Trophoblast cell (in vitro differentiated cells and primary cell): ENCODE results near the gene IQCH.

Experiments used
- DNase-seq, 2 donors: peaks; one replicate each; pipeline ENCODE4 v3.0.0-alpha.2; 2016
- H2AFZ ChIP-seq: 2 replicates; pipeline ENCODE4 v1.6.1; 2013; ENCODE audit warnings: low read length, moderate library complexity, mild to moderate bottlenecking; ENCODE audit not compliant: insufficient read depth, poor library complexity
- H2AK5ac ChIP-seq: 2 replicates; pipeline ENCODE4 v1.6.1; 2013; ENCODE audit warnings: mild to moderate bottlenecking, low read length
- H2BK120ac ChIP-seq: 2 replicates; pipeline ENCODE4 v1.6.1; 2013; ENCODE audit warnings: low read length, mild to moderate bottlenecking, moderate library complexity; ENCODE audit not compliant: insufficient read depth, poor library complexity
- H2BK12ac ChIP-seq: 2 replicates; pipeline ENCODE4 v1.6.1; 2013; ENCODE audit warnings: mild to moderate bottlenecking, low read length, moderate library complexity
- H2BK5ac ChIP-seq: 2 replicates; pipeline ENCODE4 v1.6.1; 2013; ENCODE audit warnings: low read length, low read depth, moderate library complexity, mild to moderate bottlenecking; ENCODE audit not compliant: poor library complexity
- H3K14ac ChIP-seq: 2 replicates; pipeline ENCODE4 v1.6.1; 2013; ENCODE audit warnings: mild to moderate bottlenecking, low read length
- H3K18ac ChIP-seq: 2 replicates; pipeline ENCODE4 v1.6.1; 2013; ENCODE audit warnings: mild to moderate bottlenecking, low read length
- H3K23ac ChIP-seq: 2 replicates; pipeline ENCODE4 v1.6.1; 2013; ENCODE audit warnings: low read length
- H3K27ac ChIP-seq: 2 replicates; pipeline ENCODE4 v1.5.1; 2013; ENCODE audit warnings: low read depth, mild to moderate bottlenecking, inconsistent platforms, low read length, moderate library complexity
- H3K27me3 ChIP-seq: 2 replicates; pipeline ENCODE4 v1.6.1; 2013; ENCODE audit warnings: inconsistent platforms, mild to moderate bottlenecking, low read length, moderate library complexity; ENCODE audit not compliant: insufficient read depth
- H3K36me3 ChIP-seq, 2 experiments: 1 replicate in 1 of 2; 2 replicates in 1 of 2; pipeline ENCODE4 v1.6.1; 2013; ENCODE audit warnings: low read length in 2 of 2, mild to moderate bottlenecking in 2 of 2, moderate library complexity in 1 of 2; ENCODE audit not compliant: insufficient read depth in 2 of 2, control insufficient read depth in 1 of 2
- H3K4ac ChIP-seq: 2 replicates; pipeline ENCODE4 v1.6.1; 2013; ENCODE audit warnings: low read depth, mild to moderate bottlenecking, low read length, moderate library complexity
- H3K4me1 ChIP-seq, 2 experiments: 1 replicate in 1 of 2; 2 replicates in 1 of 2; pipeline ENCODE4 v1.6.1; 2013; ENCODE audit warnings: low read length in 2 of 2, mild to moderate bottlenecking in 2 of 2, moderate library complexity in 1 of 2; ENCODE audit not compliant: insufficient read depth in 2 of 2, control insufficient read depth in 1 of 2
- H3K4me2 ChIP-seq: 2 replicates; pipeline ENCODE4 v1.6.1; 2013; ENCODE audit warnings: inconsistent platforms, mild to moderate bottlenecking, low read length, moderate library complexity
- H3K4me3 ChIP-seq: 2 replicates; pipeline ENCODE4 v1.5.1; 2013; ENCODE audit warnings: mild to moderate bottlenecking, low read depth, low read length, inconsistent platforms
- H3K79me1 ChIP-seq: one replicate; pipeline ENCODE4 v1.6.1; 2013; ENCODE audit warnings: low read length
- H3K79me2 ChIP-seq: 2 replicates; pipeline ENCODE4 v1.6.1; 2013; ENCODE audit warnings: low read length, mild to moderate bottlenecking; ENCODE audit not compliant: control insufficient read depth, insufficient read depth, poor library complexity
- H3K9ac ChIP-seq: 2 replicates; pipeline ENCODE4 v1.6.1; 2013; ENCODE audit warnings: mild to moderate bottlenecking, low read length
- H3K9me3 ChIP-seq: 2 replicates; pipeline ENCODE4 v1.6.1; 2013; ENCODE audit warnings: low read depth, mild to moderate bottlenecking, control low read depth, inconsistent platforms, low read length; ENCODE audit not compliant: insufficient read depth
- H4K12ac ChIP-seq: 2 replicates; pipeline ENCODE4 v1.6.1; 2013; ENCODE audit warnings: low read depth, mild to moderate bottlenecking, low read length, moderate library complexity
- H4K8ac ChIP-seq: 2 replicates; pipeline ENCODE4 v1.6.1; 2013; ENCODE audit warnings: low read depth, mild to moderate bottlenecking, low read length, moderate library complexity
- H4K91ac ChIP-seq: one replicate; pipeline ENCODE4 v1.6.1; 2013; ENCODE audit warnings: low read depth, mild to moderate bottlenecking, low read length, moderate library complexity
- WGBS: extraction: QIAGEN DNeasy Blood & Tissue Kit; methylation state at CpG from one replicate; pipeline ENCODE4 v1.1.7; 2013; ENCODE audit warnings: missing lambda C conversion rate; ENCODE audit not compliant: insufficient read length, insufficient coverage; ENCODE audit errors: extremely low coverage; 5-methylcytosine and 5-hydroxymethylcytosine counted together

Gene IQCH

DNA sequence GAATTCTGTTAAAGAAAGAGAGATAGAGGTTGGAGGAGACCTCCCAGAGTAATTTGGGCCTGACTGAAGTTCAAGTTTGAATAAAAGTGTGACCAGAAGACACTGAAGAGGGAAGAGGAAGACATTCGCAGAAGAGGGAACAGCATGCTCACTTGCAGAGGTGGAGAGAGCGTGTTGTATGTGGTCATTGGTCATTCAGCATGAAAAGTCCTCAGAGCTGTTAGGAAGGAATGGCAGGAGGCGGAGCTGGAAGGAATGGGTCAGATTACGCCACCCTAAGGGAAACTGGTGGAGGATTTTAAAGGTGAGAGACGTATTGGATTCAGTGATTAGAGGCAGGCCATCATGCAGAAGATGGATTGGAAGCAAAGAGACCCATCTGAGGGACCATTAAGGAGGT is 41.6 kb downstream of the IQCH start:
- Histone ChIP-seq H3K4me3 (no peak overlapping the region), H3K4me1 (no peaks in the 10 kb centered on the region), H3K79me2 (no peaks in the 10 kb centered on the region), H3K9me3 (no peaks in the 10 kb centered on the region), H4K8ac (no peak overlapping the region), H3K18ac (no peak overlapping the region), H2AFZ (no peak overlapping the region), H3K23ac (no peak overlapping the region), H3K79me1 (no peaks in the 10 kb centered on the region), H4K91ac (no peak overlapping the region), H3K14ac (no peak overlapping the region), H2AK5ac (no peak overlapping the region), H3K36me3 (no peaks in the 10 kb centered on the region), H3K4me2 (no peak overlapping the region), H3K9ac (no peak overlapping the region), H4K12ac (no peak overlapping the region), H2BK120ac (no peak overlapping the region), H2BK12ac (no peak overlapping the region), H3K4ac (no peak overlapping the region), H2BK5ac (no peak overlapping the region), H3K27ac (no peak overlapping the region), H3K27me3 (no peaks in the 10 kb centered on the region)
- no CpG with 5 or more reads among the region's 5 CpGs for WGBS
- peak in 1 of 2 donors; percentile 46 for DNase-seq

DNA sequence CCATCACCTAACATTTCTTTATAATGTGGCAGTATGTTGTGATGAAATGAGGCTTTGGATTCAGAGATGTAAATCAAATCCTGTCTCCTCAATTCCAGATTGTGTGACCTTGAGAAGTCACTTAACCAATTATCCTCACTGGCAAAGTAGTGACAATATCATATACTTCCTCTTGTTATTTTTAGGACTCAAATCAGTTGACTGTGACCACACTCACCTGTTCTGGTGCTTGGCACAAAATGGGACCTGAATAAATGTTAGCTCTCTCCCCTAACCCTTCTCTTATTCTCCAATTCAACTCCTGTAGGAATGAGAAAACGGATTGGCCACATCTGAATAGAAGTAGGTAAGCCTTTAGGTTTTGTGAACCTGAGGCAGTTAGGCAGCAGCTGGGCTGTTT is 42.1 kb downstream of the IQCH start:
- no CpG with 5 or more reads among the region's 1 CpG for WGBS
- no peaks in the 10 kb centered on the region for H3K27me3 ChIP-seq
- no peak overlapping the region for H3K27ac ChIP-seq
- no peak overlapping the region for H3K4me3 ChIP-seq
- no peak overlapping the region for H3K23ac ChIP-seq
- no peak overlapping the region for H2BK120ac ChIP-seq
- H2BK12ac ChIP-seq: no peak overlapping the region
- H3K79me2 ChIP-seq: no peaks in the 10 kb centered on the region
- no peak overlapping the region for H2AK5ac ChIP-seq
- H3K18ac ChIP-seq: no peak overlapping the region
- no peak overlapping the region for H3K9ac ChIP-seq
- H3K14ac ChIP-seq: no peak overlapping the region
- no peaks in the 10 kb centered on the region for H3K79me1 ChIP-seq
- DNase-seq: no peak
- H3K4me2 ChIP-seq: no peak overlapping the region
- H2BK5ac ChIP-seq: no peak overlapping the region
- no peaks in the 10 kb centered on the region for H3K4me1 ChIP-seq
- no peak overlapping the region for H2AFZ ChIP-seq
- no peak overlapping the region for H4K12ac ChIP-seq
- H3K36me3 ChIP-seq: no peaks in the 10 kb centered on the region
- H3K4ac ChIP-seq: no peak overlapping the region
- no peak overlapping the region for H4K8ac ChIP-seq
- no peak overlapping the region for H4K91ac ChIP-seq
- no peaks in the 10 kb centered on the region for H3K9me3 ChIP-seq

DNA sequence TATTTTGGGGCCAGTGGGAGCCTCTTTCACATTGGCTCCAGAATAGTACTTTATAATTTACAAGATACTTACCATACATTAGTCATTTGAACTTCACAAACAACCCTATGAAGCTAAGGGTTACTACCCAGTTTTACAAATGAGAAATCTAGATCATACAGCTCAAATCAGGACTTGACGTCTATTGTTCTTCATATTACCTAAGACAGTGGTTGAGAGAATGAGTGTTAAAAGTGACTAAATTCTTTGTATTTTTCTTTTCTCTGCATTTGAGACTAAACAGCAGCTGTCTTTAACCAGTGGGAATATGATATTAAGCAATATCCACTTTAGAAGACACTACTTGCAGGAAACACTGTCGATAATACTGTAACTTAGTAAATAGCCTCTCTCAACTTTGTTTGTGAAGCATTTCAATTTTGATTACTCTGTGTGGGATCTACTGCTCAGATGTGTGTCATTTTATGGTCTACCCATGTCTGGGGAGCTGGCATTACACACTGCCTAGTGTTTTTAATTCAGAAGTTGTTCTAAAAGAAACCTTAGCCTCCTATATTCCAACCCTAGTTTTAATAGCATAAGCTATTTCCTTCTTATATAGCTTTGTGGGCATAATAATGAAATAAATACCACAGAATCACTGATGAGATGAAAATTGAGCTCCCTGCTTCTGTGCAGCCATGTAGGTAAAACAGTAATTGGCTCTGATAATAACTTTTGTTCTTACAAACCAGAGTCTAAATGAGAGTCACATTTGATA is 45.9 kb downstream of the IQCH start:
- no peak overlapping the region for H2BK5ac ChIP-seq
- H2AK5ac ChIP-seq: no peak overlapping the region
- no peak overlapping the region for H4K12ac ChIP-seq
- H2BK120ac ChIP-seq: no peak overlapping the region
- H3K14ac ChIP-seq: no peak overlapping the region
- no peak overlapping the region for H3K4me3 ChIP-seq
- H3K9ac ChIP-seq: no peak overlapping the region
- H3K4ac ChIP-seq: no peak overlapping the region
- no peak overlapping the region for H2BK12ac ChIP-seq
- H2AFZ ChIP-seq: no peak overlapping the region
- WGBS: no CpG with 5 or more reads among the region's 2 CpGs
- H3K23ac ChIP-seq: no peak overlapping the region
- H4K91ac ChIP-seq: no peak overlapping the region
- no peak overlapping the region for H3K27ac ChIP-seq
- H3K79me2 ChIP-seq: no peaks in the 10 kb centered on the region
- H3K4me2 ChIP-seq: no peak overlapping the region
- no peaks in the 10 kb centered on the region for H3K27me3 ChIP-seq
- no peaks in the 10 kb centered on the region for H3K4me1 ChIP-seq
- H3K18ac ChIP-seq: no peak overlapping the region
- no peak for DNase-seq
- no peak overlapping the region for H4K8ac ChIP-seq
- no peaks in the 10 kb centered on the region for H3K79me1 ChIP-seq
- H3K9me3 ChIP-seq: no peaks in the 10 kb centered on the region
- H3K36me3 ChIP-seq: no peaks in the 10 kb centered on the region

DNA sequence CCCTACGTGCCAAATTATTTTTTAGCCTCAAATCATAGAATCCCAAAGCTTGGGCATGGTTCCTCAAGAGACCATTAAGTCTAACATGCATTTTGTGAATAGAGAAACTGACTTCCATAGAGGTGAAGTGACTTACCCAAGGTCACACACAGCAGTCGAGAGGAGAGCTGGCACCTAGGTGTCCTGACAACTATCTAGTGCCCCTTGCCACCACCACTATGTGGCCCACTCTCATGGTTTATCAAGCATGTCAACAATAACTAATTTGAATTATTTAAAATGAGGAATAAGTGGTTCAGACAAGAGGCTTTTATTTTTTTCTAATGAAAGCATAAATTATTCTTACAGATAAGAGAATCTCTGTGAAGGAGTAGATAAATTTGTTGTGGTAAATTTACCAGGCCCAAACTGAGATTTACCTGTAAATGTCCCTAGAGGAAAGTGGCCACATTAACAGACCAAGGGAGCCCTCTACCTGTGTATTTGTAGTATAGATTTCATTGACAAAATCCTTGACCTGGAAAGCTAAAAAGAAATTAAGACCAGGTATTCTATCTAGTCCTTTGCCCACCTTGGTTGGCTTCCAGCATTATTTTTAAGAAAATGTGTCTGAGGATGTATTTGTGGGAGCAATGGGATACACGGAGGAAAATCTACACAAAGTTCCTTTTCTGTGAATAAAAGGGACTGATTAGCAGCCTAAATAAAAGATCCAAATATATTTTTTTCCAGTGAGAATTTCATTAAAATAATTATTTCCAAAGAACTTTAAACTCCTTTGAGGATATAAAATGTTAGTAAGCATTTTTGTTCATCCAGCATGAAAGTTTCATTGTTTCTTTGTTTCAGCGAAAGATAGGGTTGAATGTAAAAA is 49.1 kb downstream of the IQCH start:
- no CpG with 5 or more reads among the region's 4 CpGs for WGBS
- H4K12ac ChIP-seq: no peak overlapping the region

More for the DNA sequence above, 49.1 kb downstream of the IQCH start:
- Histone ChIP-seq H2BK120ac (no peak overlapping the region), H3K23ac (no peak overlapping the region), H3K18ac (no peak overlapping the region), H3K4ac (no peak overlapping the region), H3K4me1 (no peaks in the 10 kb centered on the region), H3K14ac (no peak overlapping the region), H4K8ac (no peak overlapping the region), H3K4me2 (no peak overlapping the region), H3K4me3 (no peak overlapping the region), H2AK5ac (no peak overlapping the region), H3K27me3 (no peaks in the 10 kb centered on the region), H3K36me3 (no peaks in the 10 kb centered on the region), H2BK5ac (no peak overlapping the region), H4K91ac (no peak overlapping the region), H2AFZ (no peak overlapping the region), H3K79me2 (no peaks in the 10 kb centered on the region), H3K9ac (no peak overlapping the region), H3K9me3 (no peaks in the 10 kb centered on the region), H3K27ac (no peak overlapping the region), H2BK12ac (no peak overlapping the region), H3K79me1 (no peaks in the 10 kb centered on the region)
- peak; percentile 2 to 72 for DNase-seq
